Measurements from ENCODE around the gene NAV1.
"Not testable (repeated sequence)": the region's sequence is repeated elsewhere in the genome, so short reads cannot be mapped to it uniquely, and the experiment has no call there.

Gene NAV1

DNA sequence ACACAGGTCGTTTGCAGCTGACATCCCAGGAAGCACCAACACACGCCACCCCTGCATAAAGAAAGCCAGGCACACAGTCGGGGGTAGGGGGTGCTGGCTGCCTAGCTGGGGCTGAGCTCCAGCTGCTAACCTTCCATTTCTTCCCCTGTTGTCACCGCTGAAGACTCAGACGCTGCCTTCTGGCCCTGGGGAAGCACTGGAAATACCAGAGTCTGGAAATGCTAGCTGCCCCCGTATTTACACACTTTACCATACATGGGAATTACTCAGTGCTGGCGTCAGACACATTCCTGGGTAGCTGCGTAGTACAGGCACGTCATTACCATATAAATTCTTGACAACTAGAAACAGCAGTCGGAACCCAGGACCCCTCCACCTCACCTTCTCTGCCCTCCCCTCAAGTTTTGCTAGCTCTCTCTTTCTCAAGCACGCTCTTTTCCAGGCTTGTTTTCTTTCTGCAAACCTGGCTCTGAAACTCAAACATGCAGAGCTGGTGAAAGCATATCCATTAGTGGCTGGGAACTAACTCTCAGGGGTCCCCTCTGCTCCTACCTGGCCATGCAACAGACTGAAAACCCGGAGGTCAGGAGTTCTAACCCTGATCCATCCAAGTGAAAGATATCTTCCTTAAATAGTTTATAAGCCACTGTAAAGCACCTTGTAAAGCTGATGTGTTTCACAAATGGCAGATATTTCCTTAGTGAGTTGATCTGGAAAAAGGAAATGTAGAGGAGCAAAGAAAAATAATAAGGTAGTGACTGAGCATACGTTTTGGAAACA is 35.3 kb upstream of the NAV1 start:
- no peak for DNase-seq

DNA sequence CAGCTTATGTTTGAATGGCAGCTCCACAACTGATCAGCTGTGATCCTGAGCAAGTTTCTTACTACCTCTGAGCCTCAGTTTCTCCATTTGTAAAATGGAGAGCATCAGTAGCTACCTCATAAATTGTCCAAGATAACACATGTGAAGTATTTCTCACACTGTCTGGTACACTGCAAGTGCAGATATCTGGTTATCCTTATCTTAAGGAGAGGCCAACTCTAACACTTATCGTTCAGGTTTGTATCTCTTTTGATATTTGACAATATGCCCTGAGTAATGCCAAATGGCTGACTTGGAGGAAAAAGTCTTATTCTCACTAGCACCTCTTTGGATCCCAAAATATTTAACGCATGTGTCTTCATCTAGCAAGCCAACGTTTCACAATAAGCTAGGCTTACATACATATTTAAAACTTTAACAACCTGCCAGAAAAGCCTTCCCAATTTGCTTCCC is 34.7 kb upstream of the NAV1 start:
- no peak for DNase-seq

DNA sequence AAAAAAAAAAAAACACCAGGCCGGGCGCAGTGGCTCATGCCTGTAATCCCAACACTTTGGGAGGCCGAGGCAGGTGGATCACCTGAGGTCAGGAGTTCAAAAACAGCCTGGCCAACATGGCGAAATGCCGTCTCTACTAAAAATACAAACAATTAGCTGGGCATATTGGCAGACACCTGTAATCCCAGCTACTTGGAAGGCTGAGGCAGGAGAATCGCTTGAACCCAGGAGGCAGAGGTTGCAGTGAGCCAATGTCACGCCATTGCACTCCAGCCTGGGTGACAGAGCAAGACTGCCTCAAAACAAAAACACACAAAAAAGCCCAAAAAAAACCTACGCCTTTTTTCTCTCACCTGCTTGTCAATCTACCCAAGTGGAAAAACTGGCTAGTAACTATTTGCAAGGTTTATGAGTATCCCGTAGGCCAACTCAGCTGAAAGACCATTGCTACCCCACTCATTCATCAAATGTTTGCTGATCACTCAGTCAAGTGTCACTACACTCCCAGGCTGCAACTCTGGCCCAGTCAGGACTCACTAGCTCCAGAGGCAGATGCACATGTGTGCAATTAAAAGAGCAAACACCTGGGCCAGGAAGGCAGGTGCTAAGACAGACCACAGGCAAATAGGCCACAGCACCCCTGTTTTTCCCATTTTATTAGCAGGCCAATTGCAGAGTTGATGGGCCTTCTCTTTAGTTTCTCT is 34.0 kb upstream of the NAV1 start:
- DNase-seq: no peak

DNA sequence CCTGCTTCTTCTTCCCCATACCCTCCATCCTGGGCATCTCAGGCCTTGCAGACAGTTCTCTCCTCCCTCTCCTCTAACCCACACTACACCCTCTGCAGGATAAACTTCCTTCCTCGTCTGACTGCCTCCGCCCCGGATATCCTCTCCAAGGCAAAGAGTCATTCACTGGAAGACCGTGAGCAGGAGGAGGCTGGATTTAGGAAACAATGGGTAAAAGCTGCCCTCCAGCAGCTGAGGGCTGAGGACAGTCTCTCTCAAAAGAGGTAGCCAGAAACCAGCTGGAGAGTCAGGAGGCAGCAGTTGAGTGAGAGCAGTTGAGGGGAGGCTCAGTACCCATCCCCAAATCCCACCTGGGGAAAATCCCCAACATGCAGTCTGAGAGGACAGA is 33.4 kb upstream of the NAV1 start:
- DNase-seq: no peak

DNA sequence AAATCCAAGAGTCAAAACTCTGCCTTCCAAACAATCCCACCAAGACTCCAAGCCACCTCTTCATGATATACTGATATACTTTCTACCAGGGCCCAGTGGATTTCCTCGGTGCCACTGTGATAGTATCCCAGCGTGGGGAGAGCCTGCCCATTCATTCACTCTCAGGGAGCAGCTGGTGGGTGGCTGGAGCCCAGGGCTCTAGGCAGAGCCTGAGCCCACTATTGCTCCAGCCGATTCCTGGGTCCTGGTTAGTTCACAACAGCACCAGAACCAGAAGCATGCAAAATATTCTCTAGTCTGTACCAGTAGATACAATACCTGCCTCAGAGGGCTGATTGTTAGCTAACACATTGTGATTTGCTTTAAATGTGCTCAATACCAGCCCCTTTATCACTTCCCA is 32.8 kb upstream of the NAV1 start:
- no peak for DNase-seq

DNA sequence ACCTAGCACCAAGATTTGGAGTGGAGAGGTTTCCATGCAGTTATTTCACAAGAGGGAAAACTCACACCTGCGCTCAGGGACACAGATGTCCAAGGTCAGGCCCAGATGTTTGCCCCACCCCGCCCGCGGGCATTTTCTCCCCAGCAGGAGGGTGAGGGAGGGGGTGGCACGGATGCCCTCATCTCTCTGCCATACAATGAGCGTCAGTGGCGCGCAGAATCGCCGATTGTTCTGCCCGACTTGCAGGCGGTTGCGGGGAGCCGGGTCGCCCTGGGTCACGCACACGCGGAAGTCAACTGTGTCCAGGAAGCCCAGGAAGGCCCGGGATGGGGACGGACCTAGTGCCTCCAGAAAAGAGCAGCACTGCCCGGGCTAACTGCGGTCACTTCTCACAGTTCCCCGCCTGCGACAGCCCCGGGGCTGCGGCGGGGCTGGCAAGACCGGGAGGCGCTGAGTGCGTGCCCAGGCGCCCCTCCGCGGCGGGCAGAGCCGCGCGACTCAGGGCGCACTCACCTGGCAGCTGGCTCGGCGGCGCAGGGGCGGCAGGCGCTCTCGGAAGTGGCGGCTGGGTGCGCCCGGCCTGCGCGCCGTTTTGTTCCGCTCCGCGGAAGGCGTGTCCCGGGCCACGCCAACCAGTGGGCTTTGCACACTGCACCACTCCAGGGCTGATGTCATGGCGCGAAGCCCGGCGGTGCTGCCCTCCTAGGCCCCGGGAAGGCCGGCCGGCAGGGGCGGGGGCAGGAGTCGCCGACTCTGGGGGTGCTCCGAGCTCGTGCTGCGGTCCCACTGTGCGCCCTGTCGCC is 32.2 kb upstream of the NAV1 start, which contains the start of gene CSRP1:
Gene CSRP1 (minus strand): TSS at position 567 of the 803 bp plus-strand sequence. CDS start 10,820 bp downstream, outside the sequence.
- peak; percentile 80 for DNase-seq

DNA sequence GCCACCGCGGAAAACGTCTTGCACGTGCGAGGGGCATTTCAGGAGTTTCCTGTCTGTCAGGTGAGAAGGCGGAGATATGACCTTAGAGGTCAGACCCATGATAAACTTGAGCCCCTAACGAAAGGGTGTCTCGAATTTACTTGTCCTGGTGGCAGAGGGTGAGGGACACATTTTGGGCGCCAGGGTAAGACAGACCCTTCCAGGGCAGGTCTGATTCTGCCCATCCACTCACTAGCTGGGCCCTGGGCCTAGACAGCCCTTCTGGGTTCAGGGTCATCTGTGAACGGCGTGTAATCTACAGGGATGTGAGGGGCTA is 31.6 kb upstream of the NAV1 start:
- no peak for DNase-seq

DNA sequence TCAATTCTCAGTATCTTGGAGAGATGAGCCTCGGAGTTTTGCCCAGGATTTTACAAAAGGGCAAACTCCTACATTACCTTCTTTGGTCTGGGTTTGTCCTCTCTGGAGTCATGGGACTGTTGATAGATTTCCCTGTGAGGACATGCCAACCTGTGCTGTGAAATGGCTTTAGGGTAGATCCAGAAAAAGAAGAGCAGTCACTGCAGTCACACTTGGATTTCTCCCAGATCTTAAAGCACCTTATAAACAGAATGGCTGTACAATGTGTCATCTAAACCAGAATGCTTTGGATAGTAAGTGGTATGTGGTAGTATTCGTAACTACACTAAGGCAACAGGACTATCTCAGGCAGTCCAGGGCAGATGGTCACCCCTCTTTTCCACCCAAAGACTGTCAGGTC is 30.1 kb upstream of the NAV1 start:
- no peak for DNase-seq

DNA sequence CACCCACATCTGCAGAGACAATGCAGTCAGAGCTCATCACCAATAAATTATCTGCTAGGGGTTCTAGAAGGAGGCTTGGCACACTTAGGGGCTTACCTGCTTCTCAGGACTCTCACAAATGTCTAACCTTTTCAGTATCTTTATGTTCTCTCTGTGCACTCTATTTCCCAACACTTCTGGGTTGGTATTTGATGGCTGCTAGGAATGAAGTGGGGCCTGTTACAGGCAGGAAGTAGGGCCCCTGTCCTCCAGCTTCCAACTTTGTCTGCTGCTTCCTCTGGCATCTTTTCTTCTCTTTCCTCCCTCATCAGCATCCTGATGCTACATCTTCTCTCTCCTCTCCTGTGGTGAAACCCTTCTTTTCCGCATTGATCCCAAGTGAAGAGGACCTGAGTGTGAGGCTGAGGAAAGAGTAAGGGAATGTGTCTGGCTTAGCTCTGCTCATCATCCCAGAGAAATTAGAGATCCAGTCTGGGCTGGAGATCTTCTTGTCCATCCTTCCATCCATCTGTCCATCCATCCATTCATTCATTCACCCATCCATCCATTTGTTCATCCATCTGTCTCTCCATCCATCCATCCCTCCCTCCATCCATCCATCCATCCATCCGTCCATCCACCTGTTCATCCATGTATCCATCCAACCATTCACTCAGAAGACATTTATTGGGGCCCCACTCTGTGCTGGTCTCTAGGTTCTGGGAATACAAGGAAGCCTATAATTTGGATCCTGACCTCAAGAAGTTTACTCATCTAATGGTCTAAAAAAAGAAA is 29.1 kb upstream of the NAV1 start:
- no peak for DNase-seq

DNA sequence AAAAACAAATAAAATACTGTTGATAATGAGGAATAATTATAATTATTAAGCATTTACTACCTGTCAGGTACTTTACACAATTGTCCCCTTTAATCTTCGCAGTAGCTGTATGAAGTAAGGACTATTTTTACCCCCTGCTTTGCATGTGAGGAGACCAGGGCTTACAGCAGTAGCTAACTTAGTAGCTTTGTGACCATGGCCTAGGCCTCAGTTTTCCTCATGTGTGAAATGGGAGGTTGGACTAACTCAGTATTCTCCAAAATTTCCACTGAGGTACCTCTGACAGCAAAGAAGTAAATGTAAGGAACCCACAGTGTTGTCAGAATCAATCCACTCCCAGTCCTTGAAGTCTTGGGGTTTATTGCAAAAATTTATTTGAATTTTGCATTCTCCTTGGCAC is 28.2 kb upstream of the NAV1 start:
- no peak for DNase-seq

DNA sequence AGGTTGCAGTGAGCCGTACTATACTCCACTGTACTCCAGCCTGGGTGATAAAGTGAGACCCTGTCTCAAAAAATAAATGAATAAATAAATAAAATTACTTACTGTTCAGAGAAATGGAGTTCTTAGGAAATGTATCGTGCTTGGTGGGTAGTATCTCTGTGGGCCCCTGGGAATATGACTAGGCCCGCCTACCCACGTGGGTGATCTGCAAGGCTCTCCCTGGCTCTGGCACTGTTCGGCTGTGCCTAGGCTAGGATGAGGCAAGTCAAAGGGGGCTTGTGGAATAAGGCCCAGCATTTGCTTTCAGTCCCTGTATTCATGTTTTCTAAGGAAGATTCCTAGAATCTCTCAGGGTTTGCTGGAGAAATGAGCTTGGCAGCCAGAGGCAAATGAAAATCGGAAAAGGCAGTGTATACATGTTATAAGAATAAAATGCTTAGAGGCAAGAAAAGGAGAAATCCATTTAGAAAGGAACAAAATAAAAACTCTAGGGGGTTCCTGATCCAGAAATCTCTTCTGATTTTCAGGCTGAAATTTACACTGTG is 27.5 kb upstream of the NAV1 start:
- DNase-seq: no peak

DNA sequence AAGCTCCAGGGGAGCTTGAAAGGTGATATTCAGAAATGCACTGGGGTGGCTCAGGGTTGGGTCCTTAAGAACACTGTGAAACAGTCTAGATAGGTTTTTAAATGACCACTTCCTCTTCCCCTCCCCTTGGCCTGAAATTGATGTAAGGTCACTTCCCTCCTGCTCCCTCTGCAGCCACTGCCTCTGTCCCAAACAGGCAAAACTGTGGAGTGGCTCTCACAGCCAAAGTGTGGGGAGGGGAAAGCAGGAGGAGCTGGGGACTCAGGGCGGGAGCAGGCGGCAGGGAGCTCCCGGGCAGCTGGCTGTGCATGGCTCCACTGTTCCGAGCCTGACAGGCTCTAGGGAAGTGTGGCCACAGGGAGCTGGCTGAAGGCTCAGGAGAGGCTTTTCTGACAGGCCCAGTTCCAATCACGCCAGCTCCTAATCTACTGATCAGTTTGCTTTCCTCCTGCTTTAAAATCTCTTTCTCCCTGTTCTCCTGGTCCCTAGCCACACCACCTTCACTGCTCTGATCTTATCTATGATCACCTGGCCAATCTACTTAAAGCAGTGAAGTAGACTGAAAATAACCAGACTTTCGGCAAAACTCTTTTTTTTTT is 26.9 kb upstream of the NAV1 start:
- DNase-seq: no peak

DNA sequence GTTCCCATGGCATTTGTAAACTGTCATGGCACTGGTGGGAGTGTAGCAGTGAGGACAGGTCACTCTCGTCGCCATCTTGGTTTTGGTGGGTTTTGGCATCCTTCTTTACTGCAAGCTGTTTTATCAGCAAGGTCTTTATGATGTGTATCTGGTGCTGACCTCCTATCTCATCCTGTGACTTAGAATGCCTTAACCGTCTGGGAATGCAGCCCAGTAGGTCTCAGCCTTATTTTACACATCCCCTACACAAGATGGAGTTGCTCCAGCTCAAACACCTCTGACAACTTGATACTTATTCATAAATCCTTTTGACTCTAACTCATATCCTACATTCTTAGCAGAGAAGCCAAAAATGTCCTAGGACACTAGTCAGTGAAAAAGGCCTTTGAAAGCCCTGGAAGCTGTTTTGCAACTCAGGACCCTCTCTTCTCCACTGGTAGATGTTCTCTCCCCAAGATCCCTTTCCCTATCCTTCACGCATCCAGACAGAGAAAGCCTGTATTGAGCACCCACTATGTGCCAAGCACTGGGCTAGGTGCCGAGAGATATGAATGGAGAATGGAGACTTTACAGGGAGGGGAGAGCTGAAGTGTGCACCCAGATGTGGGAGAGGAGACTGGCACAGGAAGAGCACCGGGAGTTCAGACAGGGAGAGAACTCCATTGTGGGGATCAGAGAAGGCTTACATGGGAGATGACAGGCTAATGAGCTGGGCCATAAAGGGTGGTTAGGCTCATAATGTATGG is 25.3 kb upstream of the NAV1 start:
- DNase-seq: no peak

DNA sequence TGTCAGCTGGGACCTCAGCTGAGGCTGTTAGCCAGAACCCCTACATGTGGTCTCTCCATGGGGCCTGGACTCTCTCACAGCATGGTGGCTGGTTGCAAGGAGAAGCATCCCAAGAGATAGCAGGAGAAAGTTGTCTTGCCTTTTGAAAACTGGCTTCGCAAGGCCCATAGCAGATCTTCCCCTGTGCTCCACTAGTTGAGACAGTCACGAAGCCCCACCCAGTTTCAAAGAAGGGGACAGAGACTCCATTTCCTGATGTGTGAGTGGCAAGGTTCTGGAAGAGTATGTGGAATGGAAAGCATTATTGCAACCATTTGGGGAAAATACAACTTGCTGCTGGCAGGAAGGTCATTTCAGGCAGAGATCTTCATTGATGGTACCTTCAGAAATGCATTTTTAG is 24.5 kb upstream of the NAV1 start:
- no peak for DNase-seq

DNA sequence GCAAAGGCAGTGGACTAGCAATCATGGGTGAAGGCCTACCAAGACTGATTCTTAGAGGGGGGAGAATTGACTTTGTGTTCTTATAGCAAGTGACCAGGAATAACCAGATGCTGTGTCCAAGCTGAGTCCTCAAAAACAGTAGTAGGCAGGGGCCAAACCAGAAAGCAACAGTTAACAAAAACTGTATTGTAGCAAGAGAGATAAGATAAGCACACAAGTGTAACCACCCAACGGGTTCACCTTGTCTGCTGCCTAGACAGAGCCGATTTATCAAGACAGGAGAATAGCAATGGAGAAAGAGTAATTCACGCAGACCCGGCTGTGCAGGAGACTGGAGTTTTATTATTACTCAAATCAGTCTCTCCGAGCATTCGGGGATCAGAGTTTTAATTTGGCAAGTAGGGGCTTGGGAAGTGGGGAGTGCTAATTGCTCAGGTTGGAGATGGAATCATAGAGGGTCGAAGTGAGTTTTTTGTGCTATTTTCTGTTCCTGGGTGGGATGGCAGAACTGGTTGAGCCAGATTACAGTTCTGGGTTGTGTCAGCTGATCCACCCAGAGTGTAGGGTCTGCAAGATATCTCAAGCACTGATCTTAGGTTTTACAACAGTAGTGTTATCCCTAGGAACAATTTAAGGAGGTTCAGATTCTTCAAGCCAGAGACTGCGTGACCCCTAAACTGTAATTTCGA is 23.7 kb upstream of the NAV1 start:
- no peak for DNase-seq

DNA sequence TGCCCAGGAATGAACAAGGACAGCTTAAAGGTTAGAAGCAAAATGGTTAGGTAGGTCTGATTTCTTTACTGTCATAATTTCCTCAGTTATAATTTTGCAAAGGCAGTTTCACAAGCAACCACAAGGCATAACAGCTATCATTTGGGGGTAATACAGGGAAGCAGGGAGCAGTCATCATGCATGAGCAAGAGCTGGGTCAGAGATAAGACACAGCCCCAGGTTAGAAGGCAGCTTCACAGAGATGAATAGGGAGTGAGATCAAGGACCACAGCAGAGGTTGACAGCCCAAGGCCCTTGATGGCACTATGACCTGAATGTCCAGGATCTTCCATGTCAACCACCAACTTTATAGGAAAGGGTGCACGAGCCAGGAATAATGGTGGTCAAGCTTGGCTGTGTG is 23.0 kb upstream of the NAV1 start:
- DNase-seq: no peak

DNA sequence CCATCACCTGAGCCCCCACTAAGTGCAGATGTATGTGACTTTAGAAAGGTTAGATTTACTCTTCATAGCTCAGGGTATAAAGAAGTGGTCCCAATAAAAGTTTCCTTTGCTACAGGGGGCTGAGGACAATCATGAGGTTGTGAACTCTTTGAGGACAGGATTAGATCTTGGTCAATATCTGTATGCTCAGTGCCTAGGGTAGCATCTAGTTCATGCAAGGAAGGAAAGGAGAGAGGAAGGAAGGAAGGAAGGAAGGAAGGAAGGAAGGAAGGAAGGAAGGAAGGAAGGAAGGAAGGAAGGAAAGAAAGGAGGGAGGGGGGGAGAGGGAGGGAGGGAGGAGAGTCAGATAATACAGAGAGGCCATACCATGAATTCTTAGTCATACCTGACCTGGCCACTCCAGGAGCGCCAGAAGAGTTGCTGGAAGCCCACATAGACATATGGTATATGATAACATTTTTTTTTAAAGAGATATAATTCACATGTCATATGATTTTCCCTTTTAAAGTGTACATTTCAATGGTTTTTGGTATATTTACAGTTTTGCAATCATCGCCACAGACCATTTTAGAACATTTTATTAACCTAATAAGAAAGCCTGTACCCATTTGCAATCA is 22.3 kb upstream of the NAV1 start:
- DNase-seq: no peak

DNA sequence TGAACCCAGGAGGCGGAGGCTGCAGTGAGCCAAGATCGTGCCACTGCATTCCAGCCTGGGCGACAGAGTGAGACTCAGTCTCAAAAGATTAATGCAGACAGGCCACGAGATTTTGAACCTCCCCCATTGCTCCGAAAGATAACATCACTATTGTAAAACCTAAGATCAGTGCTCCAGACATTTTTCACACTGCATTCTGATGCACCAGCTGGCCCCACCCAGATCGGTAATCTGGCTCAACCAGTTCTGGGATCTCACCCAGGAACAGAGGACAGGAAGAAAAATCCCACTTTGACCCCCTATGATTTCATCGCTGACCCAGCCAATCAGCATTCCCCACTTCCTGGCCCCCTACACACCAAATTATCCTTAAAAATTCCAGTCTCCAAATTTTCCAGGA is 21.3 kb upstream of the NAV1 start:
- no peak for DNase-seq

DNA sequence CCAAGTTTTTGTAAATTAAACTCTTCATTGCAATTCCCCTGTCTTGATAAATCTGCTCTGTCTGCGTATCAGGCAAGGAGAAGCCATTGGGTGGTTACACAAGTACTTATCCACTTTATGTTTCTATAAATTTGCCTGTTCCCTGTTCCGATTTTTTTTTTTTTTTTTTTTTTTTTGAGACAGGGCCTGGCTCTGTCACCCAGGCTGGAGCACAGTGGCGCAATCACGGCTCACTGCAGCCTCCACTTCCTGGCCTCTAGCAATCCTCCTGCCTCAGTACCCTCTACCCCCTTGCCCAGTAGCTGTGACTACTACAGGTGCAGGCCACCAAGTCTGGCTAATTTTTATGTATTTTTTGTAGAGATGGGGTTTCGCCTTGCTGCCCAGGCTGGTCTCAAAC is 20.9 kb upstream of the NAV1 start:
- no peak for DNase-seq

DNA sequence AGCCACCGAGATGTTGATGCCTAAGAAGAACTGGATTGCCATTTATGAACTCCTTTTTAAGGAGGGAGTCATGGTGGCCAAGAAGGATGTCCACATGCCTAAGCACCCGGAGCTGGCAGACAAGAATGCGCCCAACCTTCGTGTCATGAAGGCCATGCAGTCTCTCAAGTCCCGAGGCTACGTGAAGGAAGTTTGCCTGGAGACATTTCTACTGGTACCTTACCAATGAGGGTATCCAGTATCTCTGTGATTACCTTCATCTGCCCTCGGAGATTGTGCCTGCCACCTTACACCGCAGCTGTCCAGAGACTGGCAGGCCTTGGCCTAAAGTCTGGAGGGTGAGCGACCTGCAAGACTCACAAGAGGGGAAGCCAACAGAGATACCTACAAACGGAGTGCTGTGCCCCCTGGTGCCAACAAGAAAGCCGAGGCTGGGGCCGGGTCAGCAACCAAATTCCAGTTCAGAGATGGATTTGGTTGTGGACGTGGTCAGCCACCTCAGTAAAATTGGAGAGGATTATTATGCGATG is 18.8 kb upstream of the NAV1 start:
- not testable (repeated sequence) for DNase-seq

All from activated CD4-positive, alpha-beta T cell treated with anti-CD3 and anti-CD28 coated beads, Interleukin-2, amount 50 U/mL, for 1 hour (primary cell).